ENCODE measurements around the gene COX17.

COX17 gene

DNA sequence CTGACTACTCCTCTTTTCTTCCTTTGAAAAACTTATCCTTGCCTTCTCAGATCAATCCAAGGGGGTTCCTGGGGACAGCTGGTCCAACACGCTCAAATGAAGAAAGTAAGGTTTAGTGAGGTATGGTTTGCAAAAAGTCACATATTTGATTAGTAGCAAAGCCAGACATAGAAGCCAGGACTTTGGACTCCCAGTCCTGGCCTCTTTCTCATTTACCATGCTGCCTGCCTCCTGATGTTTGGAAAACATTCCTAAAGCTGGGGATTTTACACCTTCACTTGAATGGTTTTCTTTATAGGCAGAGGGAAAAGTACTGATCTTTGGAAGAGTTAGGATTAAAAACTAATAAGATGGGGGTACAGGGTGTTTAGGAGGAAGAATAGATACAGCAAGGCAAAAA is 31.4 kb downstream of the COX17 start:
- H3K27me3 ChIP-seq (replicated peaks; ENCODE audit: control insufficient read depth, insufficient read depth, low read length, poor library complexity, severe bottlenecking): no peaks in the 10 kb centered on the region
- DNase-seq: no peak
- no peaks in the 10 kb centered on the region for H3K9me3 ChIP-seq (ENCODE audit: control insufficient read depth, low read length)
- H3K36me3 ChIP-seq (ENCODE audit: control insufficient read depth, insufficient read depth, low read length): peaks cover 4% of the 10 kb centered on the region
- H3K4me1 ChIP-seq (ENCODE audit: control insufficient read depth, insufficient read depth, low read length, poor library complexity, severe bottlenecking): no peaks in the 10 kb centered on the region
- no peak overlapping the region for H3K27ac ChIP-seq (ENCODE audit: insufficient read depth, low read length, poor library complexity, severe bottlenecking)
- H3K4me3 ChIP-seq (ENCODE audit: insufficient read depth, low read depth, low read length, poor library complexity, severe bottlenecking): no peak overlapping the region

DNA sequence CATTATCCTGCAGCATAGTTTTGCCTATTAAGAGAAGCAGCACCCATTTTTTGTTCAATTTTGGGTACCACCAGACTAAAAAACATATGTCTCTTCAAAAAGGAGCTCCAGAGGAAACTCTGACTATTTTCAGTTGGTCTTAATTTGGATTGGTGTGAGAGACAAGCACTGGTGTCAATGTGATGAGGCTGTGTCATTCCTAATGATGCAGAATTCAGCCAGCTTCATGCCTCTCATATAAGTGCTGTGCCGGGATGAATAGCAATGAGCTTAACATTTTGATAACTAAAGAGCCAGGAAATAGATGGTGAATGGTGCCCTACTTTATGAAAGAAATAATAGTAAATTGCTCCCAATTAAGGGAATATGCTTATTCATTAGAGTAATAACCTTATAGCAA is 32.7 kb downstream of the COX17 start:
- Histone ChIP-seq H3K27ac (ENCODE audit: insufficient read depth, low read length, poor library complexity, severe bottlenecking) (no peak overlapping the region), H3K4me1 (ENCODE audit: control insufficient read depth, insufficient read depth, low read length, poor library complexity, severe bottlenecking) (no peaks in the 10 kb centered on the region)
- DNase-seq: no peak

DNA sequence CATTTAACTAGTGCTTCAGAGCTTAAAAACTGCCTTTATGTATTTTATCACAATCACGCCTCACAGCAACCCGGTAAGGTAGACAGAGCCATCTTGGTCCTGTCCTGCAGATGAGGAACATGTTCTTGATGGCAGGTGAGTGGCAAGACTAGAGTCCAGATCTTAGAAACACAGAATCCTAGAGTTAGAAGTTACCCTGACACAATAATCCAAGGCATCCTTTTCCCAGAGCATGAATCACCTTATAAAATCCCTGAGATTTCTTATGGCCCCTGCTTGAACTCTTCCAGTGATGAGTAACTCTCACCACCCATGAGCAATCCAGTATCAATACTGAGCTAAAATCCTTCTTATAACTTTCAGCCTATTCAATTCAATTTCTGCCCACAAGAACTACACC is 33.7 kb downstream of the COX17 start:
- no peak overlapping the region for H3K4me3 ChIP-seq (ENCODE audit: insufficient read depth, low read depth, low read length, poor library complexity, severe bottlenecking)
- H3K36me3 ChIP-seq (ENCODE audit: control insufficient read depth, insufficient read depth, low read length): peaks cover 4% of the 10 kb centered on the region
- DNase-seq: no peak
- no peaks in the 10 kb centered on the region for H3K4me1 ChIP-seq (ENCODE audit: control insufficient read depth, insufficient read depth, low read length, poor library complexity, severe bottlenecking)
- no peaks in the 10 kb centered on the region for H3K27me3 ChIP-seq (replicated peaks; ENCODE audit: control insufficient read depth, insufficient read depth, low read length, poor library complexity, severe bottlenecking)
- H3K9me3 ChIP-seq (ENCODE audit: control insufficient read depth, low read length): no peaks in the 10 kb centered on the region
- no peak overlapping the region for H3K27ac ChIP-seq (ENCODE audit: insufficient read depth, low read length, poor library complexity, severe bottlenecking)

More for the DNA sequence above, 32.7 kb downstream of the COX17 start:
- Histone ChIP-seq H3K27me3 (replicated peaks; ENCODE audit: control insufficient read depth, insufficient read depth, low read length, poor library complexity, severe bottlenecking) (no peaks in the 10 kb centered on the region), H3K9me3 (ENCODE audit: control insufficient read depth, low read length) (no peaks in the 10 kb centered on the region), H3K4me3 (ENCODE audit: insufficient read depth, low read depth, low read length, poor library complexity, severe bottlenecking) (no peak overlapping the region), H3K36me3 (ENCODE audit: control insufficient read depth, insufficient read depth, low read length) (peaks cover 4% of the 10 kb centered on the region)

DNA sequence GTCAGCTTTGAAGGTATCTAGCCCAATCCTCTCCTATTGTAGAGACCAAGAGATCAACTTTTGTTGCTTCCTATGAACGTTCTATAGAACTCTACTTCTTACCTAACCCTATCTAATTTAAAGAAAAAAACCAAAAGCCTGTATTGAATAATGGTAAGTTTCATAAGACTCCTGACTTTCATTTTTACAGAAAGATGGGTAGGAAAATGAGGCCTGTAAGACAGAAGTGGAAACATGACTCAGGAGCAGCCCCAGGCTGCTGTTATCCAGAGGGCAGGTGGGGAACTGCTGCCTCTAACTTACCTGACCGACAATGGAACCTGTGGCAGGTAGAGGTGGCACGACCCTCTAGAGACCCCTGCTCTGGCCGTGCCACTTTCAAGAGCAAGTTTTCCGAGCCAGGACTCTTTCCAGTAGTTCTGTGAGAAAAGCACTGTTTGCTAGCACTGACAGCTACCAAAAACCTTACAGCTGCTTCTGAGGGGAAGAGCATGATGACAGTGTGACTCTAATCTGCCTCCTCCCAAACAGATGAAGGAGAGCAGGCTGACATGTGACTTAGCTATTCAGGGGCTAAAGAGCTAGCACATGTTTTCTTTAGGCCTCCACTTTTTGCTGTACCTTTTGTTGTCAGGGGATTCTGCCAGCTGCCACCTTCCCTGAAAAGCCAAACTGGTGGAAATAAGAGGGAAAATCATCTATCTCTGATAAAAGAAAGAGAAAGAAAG is 34.3 kb downstream of the COX17 start:
- Histone ChIP-seq H3K27ac (ENCODE audit: insufficient read depth, low read length, poor library complexity, severe bottlenecking) (no peak overlapping the region), H3K36me3 (ENCODE audit: control insufficient read depth, insufficient read depth, low read length) (peaks cover 4% of the 10 kb centered on the region), H3K9me3 (ENCODE audit: control insufficient read depth, low read length) (no peaks in the 10 kb centered on the region), H3K4me1 (ENCODE audit: control insufficient read depth, insufficient read depth, low read length, poor library complexity, severe bottlenecking) (no peaks in the 10 kb centered on the region), H3K27me3 (replicated peaks; ENCODE audit: control insufficient read depth, insufficient read depth, low read length, poor library complexity, severe bottlenecking) (no peaks in the 10 kb centered on the region), H3K4me3 (ENCODE audit: insufficient read depth, low read depth, low read length, poor library complexity, severe bottlenecking) (no peak overlapping the region)
- no peak for DNase-seq

DNA sequence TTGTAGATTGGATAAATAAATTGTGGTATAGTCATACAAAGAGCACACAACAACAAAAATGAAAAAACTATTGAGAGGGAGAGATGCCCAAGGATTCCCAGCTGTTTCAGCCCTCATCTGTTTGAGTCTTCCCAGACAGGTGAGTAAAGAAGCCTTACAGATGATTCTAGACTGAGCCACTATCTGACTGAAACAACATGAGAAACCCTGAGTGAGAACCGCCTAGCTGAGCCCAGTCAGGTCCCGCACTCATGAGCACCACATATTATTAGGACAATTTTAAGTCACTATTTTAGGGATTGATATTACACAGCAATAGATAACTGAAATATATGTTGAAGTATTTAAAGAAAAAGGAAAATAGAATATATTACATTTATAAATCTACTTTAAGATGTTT is 35.8 kb downstream of the COX17 start:
- Histone ChIP-seq H3K36me3 (ENCODE audit: control insufficient read depth, insufficient read depth, low read length) (peaks cover 4% of the 10 kb centered on the region), H3K27me3 (replicated peaks; ENCODE audit: control insufficient read depth, insufficient read depth, low read length, poor library complexity, severe bottlenecking) (no peaks in the 10 kb centered on the region), H3K27ac (ENCODE audit: insufficient read depth, low read length, poor library complexity, severe bottlenecking) (no peak overlapping the region), H3K4me1 (ENCODE audit: control insufficient read depth, insufficient read depth, low read length, poor library complexity, severe bottlenecking) (no peaks in the 10 kb centered on the region), H3K4me3 (ENCODE audit: insufficient read depth, low read depth, low read length, poor library complexity, severe bottlenecking) (no peak overlapping the region), H3K9me3 (ENCODE audit: control insufficient read depth, low read length) (no peaks in the 10 kb centered on the region)
- no peak for DNase-seq

DNA sequence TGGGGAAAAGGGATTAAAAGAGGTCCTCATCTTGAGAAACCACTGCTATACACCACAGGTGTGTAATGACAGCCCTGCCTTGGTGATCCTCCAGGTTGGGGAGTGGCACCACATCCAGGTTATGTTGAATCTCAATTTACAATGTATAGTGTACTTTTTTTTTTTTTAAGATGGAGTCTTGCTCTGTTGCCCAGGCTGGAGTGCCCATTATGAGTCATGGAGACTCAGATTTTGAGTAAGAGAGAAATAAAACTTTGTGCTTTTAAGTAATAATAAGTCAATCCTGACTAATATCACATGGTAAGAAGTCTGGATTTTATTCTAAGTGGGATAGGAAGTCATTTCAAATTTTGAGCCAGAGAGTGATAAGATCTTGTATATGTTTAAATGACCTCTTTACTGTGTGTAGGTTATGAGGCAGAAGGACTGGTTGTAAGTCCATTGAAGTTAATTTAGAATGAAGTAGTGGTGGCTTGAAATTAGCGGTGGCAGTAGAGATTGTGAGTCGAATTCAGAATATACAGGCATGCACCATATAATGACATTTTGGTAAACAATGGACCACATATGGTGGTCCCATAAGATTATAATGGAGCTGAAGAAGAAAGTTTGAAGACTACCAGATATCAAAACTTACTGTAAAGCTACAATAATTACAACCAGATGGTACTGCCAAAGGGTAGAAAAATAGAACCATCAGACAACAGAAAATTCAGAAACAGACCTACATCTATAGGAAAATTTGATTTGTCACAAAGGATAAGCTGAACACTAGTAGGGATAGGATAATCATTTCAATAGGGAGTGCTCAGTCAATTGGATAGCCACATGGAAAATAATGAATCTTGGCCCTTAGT is 37.5 kb downstream of the COX17 start:
- no peaks in the 10 kb centered on the region for H3K4me1 ChIP-seq (ENCODE audit: control insufficient read depth, insufficient read depth, low read length, poor library complexity, severe bottlenecking)
- no peaks in the 10 kb centered on the region for H3K27me3 ChIP-seq (replicated peaks; ENCODE audit: control insufficient read depth, insufficient read depth, low read length, poor library complexity, severe bottlenecking)
- no peak for DNase-seq
- H3K4me3 ChIP-seq (ENCODE audit: insufficient read depth, low read depth, low read length, poor library complexity, severe bottlenecking): no peak overlapping the region
- no peak overlapping the region for H3K27ac ChIP-seq (ENCODE audit: insufficient read depth, low read length, poor library complexity, severe bottlenecking)
- H3K36me3 ChIP-seq (ENCODE audit: control insufficient read depth, insufficient read depth, low read length): peaks cover 4% of the 10 kb centered on the region
- no peaks in the 10 kb centered on the region for H3K9me3 ChIP-seq (ENCODE audit: control insufficient read depth, low read length)

DNA sequence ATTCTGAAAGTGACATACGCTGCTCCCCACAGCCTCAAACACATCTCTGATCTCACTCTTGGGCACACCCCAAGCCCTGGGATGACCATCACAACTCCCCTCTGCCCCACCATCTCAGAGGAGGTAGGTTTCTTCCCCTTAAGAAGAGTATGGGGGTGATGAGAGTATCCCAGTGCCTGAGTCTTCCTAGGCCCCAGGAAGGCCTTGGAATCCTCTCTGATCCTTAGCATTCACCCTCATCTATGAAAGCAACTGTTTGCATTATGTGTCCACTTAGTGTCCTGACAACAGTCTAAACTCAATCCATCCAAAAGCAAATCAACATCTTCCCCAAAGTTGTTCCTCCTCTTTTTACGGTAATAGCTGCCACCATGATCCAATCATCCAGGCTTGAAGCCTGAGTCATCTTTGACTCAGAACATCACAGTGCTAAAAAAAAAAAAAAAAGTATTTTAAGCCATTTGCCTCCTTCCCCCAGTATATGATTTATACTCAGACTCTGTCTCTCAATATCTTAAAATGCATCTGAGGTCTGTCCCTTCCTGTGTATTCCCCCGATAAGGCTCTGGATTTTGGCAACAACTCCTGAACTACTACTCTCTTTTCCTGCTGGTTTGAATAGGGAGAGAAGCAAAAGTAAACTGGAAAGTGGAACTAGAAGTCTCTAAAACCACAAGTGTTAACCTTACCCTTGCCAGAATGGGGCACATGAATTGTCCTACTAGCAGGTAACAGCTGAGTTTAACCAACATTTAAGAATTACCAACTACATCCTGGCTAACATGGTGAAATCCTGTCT is 39.3 kb downstream of the COX17 start:
- no peaks in the 10 kb centered on the region for H3K27me3 ChIP-seq (replicated peaks; ENCODE audit: control insufficient read depth, insufficient read depth, low read length, poor library complexity, severe bottlenecking)
- H3K9me3 ChIP-seq (ENCODE audit: control insufficient read depth, low read length): no peaks in the 10 kb centered on the region
- H3K4me1 ChIP-seq (ENCODE audit: control insufficient read depth, insufficient read depth, low read length, poor library complexity, severe bottlenecking): no peaks in the 10 kb centered on the region
- no peak overlapping the region for H3K4me3 ChIP-seq (ENCODE audit: insufficient read depth, low read depth, low read length, poor library complexity, severe bottlenecking)
- H3K27ac ChIP-seq (ENCODE audit: insufficient read depth, low read length, poor library complexity, severe bottlenecking): no peak overlapping the region
- no peak for DNase-seq
- peaks cover 4% of the 10 kb centered on the region for H3K36me3 ChIP-seq (ENCODE audit: control insufficient read depth, insufficient read depth, low read length)

DNA sequence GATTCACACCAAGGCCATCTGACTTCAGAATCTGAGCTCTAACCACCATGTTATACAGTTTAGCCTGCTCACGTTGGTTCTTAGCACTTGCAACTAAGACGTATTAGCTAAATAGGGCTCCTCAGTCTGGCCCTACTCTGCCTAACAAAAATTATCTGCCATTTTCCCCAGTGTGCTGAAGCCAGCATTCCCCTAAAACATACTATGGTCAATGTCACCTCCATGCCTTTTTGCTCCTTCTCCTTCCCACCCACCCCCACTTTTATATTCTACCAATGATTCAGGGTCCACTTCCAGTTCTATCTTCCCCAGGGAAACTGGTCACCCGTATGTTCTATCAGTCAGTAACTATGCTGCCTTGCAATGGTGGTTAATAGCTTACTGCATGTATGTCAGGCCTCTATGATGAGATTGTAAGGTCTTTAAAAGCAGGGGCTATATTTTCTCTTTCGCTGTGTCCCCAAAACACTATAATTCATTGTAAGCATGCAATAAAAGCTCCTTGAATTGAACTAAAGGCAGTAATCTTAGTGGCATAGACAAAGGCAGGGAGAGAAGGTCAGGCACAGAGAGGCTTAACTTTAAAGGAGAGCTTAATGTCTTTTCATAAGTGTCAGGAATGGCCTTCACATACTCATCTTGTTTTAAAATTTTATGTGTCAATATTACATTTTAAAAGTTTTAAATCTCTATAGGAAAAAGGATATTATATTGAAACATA is 40.2 kb downstream of the COX17 start:
- Histone ChIP-seq H3K36me3 (ENCODE audit: control insufficient read depth, insufficient read depth, low read length) (peaks cover 2% of the 10 kb centered on the region), H3K27ac (ENCODE audit: insufficient read depth, low read length, poor library complexity, severe bottlenecking) (no peak overlapping the region), H3K9me3 (ENCODE audit: control insufficient read depth, low read length) (no peaks in the 10 kb centered on the region), H3K27me3 (replicated peaks; ENCODE audit: control insufficient read depth, insufficient read depth, low read length, poor library complexity, severe bottlenecking) (no peaks in the 10 kb centered on the region), H3K4me3 (ENCODE audit: insufficient read depth, low read depth, low read length, poor library complexity, severe bottlenecking) (no peak overlapping the region), H3K4me1 (ENCODE audit: control insufficient read depth, insufficient read depth, low read length, poor library complexity, severe bottlenecking) (no peaks in the 10 kb centered on the region)
- DNase-seq: no peak

DNA sequence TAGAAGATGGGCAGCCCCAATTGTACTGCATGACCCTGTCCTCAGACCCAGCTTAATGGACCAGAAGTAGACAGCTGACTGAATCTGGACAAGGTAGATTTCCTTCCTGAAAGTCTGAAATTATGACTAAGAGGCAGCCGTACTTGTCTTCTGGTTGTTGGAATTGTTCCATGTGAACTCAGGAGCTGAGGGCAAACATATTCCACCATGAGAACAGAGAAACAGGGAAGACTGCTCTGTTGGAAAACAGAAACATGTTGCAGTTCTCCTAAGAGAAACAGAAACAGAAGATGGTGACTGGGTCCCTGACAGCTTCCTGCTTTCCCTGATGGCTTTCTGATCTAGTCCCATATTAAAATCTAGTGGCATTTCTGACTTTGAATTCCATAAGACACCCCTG is 41.0 kb downstream of the COX17 start:
- Histone ChIP-seq H3K9me3 (ENCODE audit: control insufficient read depth, low read length) (no peaks in the 10 kb centered on the region), H3K27me3 (replicated peaks; ENCODE audit: control insufficient read depth, insufficient read depth, low read length, poor library complexity, severe bottlenecking) (no peaks in the 10 kb centered on the region), H3K27ac (ENCODE audit: insufficient read depth, low read length, poor library complexity, severe bottlenecking) (no peak overlapping the region), H3K4me1 (ENCODE audit: control insufficient read depth, insufficient read depth, low read length, poor library complexity, severe bottlenecking) (no peaks in the 10 kb centered on the region), H3K36me3 (ENCODE audit: control insufficient read depth, insufficient read depth, low read length) (no peaks in the 10 kb centered on the region), H3K4me3 (ENCODE audit: insufficient read depth, low read depth, low read length, poor library complexity, severe bottlenecking) (no peak overlapping the region)
- no peak for DNase-seq
